T-cell (primary cell): ENCODE results near the gene CARD14. TPM values are rescaled to one million over a fixed set of nuclear protein-coding genes. Genes with fewer than 3 reads are reported as not detected.
"Not testable (repeated sequence)": the region's sequence is repeated elsewhere in the genome, so short reads cannot be mapped to it uniquely, and the experiment has no call there.

Experiments
- ATAC-seq, 4 experiments: fragments of 200-7000 bp in 3 of 4; fragments of 150-1000 bp in 1 of 4; cut with Tn5 transposase; replicated peaks in 1 of 4; 1 replicate in 3 of 4; 2 replicates in 1 of 4; pipeline ENCODE4 v1.10.0; 2021; ENCODE audit warnings: moderate library complexity in 3 of 4, mild to moderate bottlenecking in 2 of 4, moderate number of reproducible peaks in 1 of 4
- CTCF ChIA-PET, 2 donors: fragments of 300-600 bp; sonication (Branson Sonifier 250); formaldehyde crosslinking; loops; one replicate each; lab custom pipeline; 2022; ENCODE audit warnings: antibody characterized with exemption in 2 of 2; lab: Charles Lee
- POLR2A ChIA-PET, 2 donors: fragments of 300-600 bp; sonication (Branson Sonifier 250); formaldehyde crosslinking; loops; one replicate each; lab custom pipeline; 2022; ENCODE audit warnings: antibody characterized with exemption in 2 of 2; lab: Charles Lee
- DNase-seq, 35 experiments: peaks; one replicate each; pipeline versions ENCODE4 v3.0.0 to v3.0.0-alpha.2; 2013 to 2023
- H3K27ac ChIP-seq: one replicate; pipeline ENCODE4 v1.5.1; 2013; ENCODE audit warnings: low read length
- H3K27me3 ChIP-seq, 2 experiments: replicated peaks in 1 of 2; 1 replicate in 1 of 2; 2 replicates in 1 of 2; pipeline versions ENCODE4 v1.6.1 to v1.7.0; 2013; ENCODE audit warnings: low read length in 1 of 2, mixed read lengths in 1 of 2; ENCODE audit not compliant: control insufficient read depth in 2 of 2, insufficient read depth in 2 of 2; ENCODE audit errors: extremely low read depth in 1 of 2
- H3K36me3 ChIP-seq, 2 donors: 1 replicate in 1 of 2; 2 replicates in 1 of 2; pipeline versions ENCODE4 v1.6.1 to v1.7.0; 2013; ENCODE audit warnings: low read length in 1 of 2; ENCODE audit not compliant: control insufficient read depth in 2 of 2, insufficient read depth in 1 of 2; ENCODE audit errors: extremely low read depth in 1 of 2
- H3K4me1 ChIP-seq, 2 experiments: 1 replicate in 1 of 2; 2 replicates in 1 of 2; pipeline versions ENCODE4 v1.6.1 to v1.7.0; 2013; ENCODE audit warnings: low read length in 2 of 2, mixed read lengths in 1 of 2; ENCODE audit not compliant: insufficient read depth in 2 of 2, control insufficient read depth in 1 of 2; ENCODE audit errors: extremely low read depth in 1 of 2
- H3K4me3 ChIP-seq, 2 donors: 1 replicate in 1 of 2; 2 replicates in 1 of 2; pipeline versions ENCODE4 v1.5.1 to v1.7.0; 2013; ENCODE audit warnings: mild to moderate bottlenecking in 2 of 2, low read length in 1 of 2, moderate library complexity in 1 of 2; ENCODE audit not compliant: control insufficient read depth in 1 of 2; ENCODE audit errors: extremely low read depth in 1 of 2
- H3K9me3 ChIP-seq: 2 replicates; pipeline ENCODE4 v1.7.0; 2013
- H3K27ac Mint-ChIP-seq, 2 donors: one replicate each; pipeline ENCODE4 v1.8.0; 2020 to 2021; ENCODE audit warnings: mild to moderate bottlenecking in 2 of 2, mixed read lengths in 2 of 2
- H3K27me3 Mint-ChIP-seq, 2 donors: one replicate each; pipeline ENCODE4 v1.8.0; 2021 to 2022; ENCODE audit warnings: mixed read lengths in 2 of 2
- H3K36me3 Mint-ChIP-seq: one replicate; pipeline ENCODE4 v1.8.0; 2021; ENCODE audit warnings: mixed read lengths
- H3K4me1 Mint-ChIP-seq, 3 donors: one replicate each; pipeline ENCODE4 v1.8.0; 2020 to 2022; ENCODE audit warnings: mixed read lengths in 3 of 3, mild to moderate bottlenecking in 1 of 3
- H3K4me3 Mint-ChIP-seq, 3 donors: one replicate each; pipeline ENCODE4 v1.8.0; 2020 to 2022; ENCODE audit warnings: mild to moderate bottlenecking in 3 of 3, mixed read lengths in 3 of 3, moderate library complexity in 3 of 3
- H3K9me3 Mint-ChIP-seq, 3 donors: one replicate each; pipeline ENCODE4 v1.8.0; 2020 to 2022; ENCODE audit warnings: mixed read lengths in 3 of 3
- WGBS: methylation state at CpG from one replicate; pipeline ENCODE4 v1.1.5; 2013; ENCODE audit warnings: missing lambda C conversion rate; ENCODE audit not compliant: insufficient coverage; 5-methylcytosine and 5-hydroxymethylcytosine counted together
- total RNA-seq, 35 experiments: library from RNA in 6 of 35; stranded (reverse) in 6 of 35; fragments of 120-200 nt in 1 of 35; gene quantifications; one replicate each; pipeline versions ENCODE4 v1.2.1 to v1.2.4 and lab custom pipeline; 2013 to 2026

The CARD14 gene
- total RNA-seq, 5 donors from 2014 or later (not counting 1 experiment from before 2014, with no cell fraction given), result 0.06 to 0.10 TPM; not detected in 3

GRCh38 chr17:80237386-80237785 is 67.6 kb downstream of the CARD14 start:
- H3K4me3 Mint-ChIP-seq, result no peak overlapping the region
- no peak for ATAC-seq
- no peak for DNase-seq
- Histone ChIP-seq H3K4me3 (no peak overlapping the region), H3K9me3 (no peaks in the 10 kb centered on the region), H3K36me3 (peaks cover 4 to 54% of the 10 kb centered on the region in 2 donors), H3K27ac (no peak overlapping the region), H3K4me1 (no peaks in the 10 kb centered on the region), H3K27me3 (no peaks in the 10 kb centered on the region)
- no peaks in the 10 kb centered on the region for H3K4me1 Mint-ChIP-seq
- H3K9me3 Mint-ChIP-seq, result peaks cover 4 to 14% (median 6%) of the 10 kb centered on the region in 3 donors
- 89% methylated on average over 6 of the region's 10 CpGs for WGBS
- H3K36me3 Mint-ChIP-seq, result peaks cover 55% of the 10 kb centered on the region
- ChIA-PET POLR2A (no interaction called here), CTCF (interaction anchor here in 1 of 2 donors (1.0 kb wide), 1 partner anchor 41 kb away, joined by 3 read pairs; no protein-coding TSS in a partner anchor)
- H3K27me3 Mint-ChIP-seq, result no peaks in the 10 kb centered on the region
- H3K27ac Mint-ChIP-seq, result no peak overlapping the region

GRCh38 chr17:80242505-80242904 is 72.7 kb downstream of the CARD14 start:
- H3K27me3 ChIP-seq, result no peaks in the 10 kb centered on the region
- H3K4me3 Mint-ChIP-seq, result no peak overlapping the region
- ChIA-PET CTCF (no interaction called here), POLR2A (no interaction called here)
- DNase-seq (no peak), ATAC-seq (no peak)
- H3K9me3 ChIP-seq, result no peaks in the 10 kb centered on the region
- H3K27ac ChIP-seq, result no peak overlapping the region
- no peak overlapping the region for H3K27ac Mint-ChIP-seq
- H3K4me1 Mint-ChIP-seq, result no peaks in the 10 kb centered on the region
- peaks cover 7 to 41% of the 10 kb centered on the region in 2 donors for H3K36me3 ChIP-seq
- H3K4me3 ChIP-seq, result no peak overlapping the region
- WGBS, result 96% methylated on average over 11 of the region's 14 CpGs
- peaks cover 38% of the 10 kb centered on the region for H3K36me3 Mint-ChIP-seq
- no peaks in the 10 kb centered on the region for H3K27me3 Mint-ChIP-seq
- no peaks in the 10 kb centered on the region for H3K4me1 ChIP-seq
- H3K9me3 Mint-ChIP-seq, result no peaks in the 10 kb centered on the region

- Histone ChIP-seq H3K4me1 (no peaks in the 10 kb centered on the region), H3K9me3 (no peaks in the 10 kb centered on the region), H3K4me3 (no peak overlapping the region), H3K27ac (no peak overlapping the region), H3K36me3 (peaks cover 7 to 28% of the 10 kb centered on the region in 2 donors), H3K27me3 (no peaks in the 10 kb centered on the region)
- ChIA-PET CTCF (no interaction called here), POLR2A (no interaction called here)
- H3K4me1 Mint-ChIP-seq, result no peaks in the 10 kb centered on the region
- H3K9me3 Mint-ChIP-seq, result no peaks in the 10 kb centered on the region
- no peaks in the 10 kb centered on the region for H3K27me3 Mint-ChIP-seq
- ATAC-seq, result no peak
- no peak overlapping the region for H3K4me3 Mint-ChIP-seq
- no peak overlapping the region for H3K27ac Mint-ChIP-seq
- 93% methylated on average over 18 of the region's 26 CpGs for WGBS
- DNase-seq, result no peak
- H3K36me3 Mint-ChIP-seq, result peaks cover 29% of the 10 kb centered on the region
Measured at GRCh38 chr17:80243526-80244433, 74.0 kb downstream of the CARD14 start.

GRCh38 chr17:80244448-80244847 is 74.6 kb downstream of the CARD14 start:
- H3K27ac Mint-ChIP-seq, ATAC-seq, H3K9me3 ChIP-seq, H3K4me1 Mint-ChIP-seq, H3K4me1 ChIP-seq, CTCF ChIA-PET, H3K9me3 Mint-ChIP-seq, H3K27ac ChIP-seq, H3K4me3 ChIP-seq, POLR2A ChIA-PET, H3K27me3 ChIP-seq, H3K4me3 Mint-ChIP-seq, H3K27me3 Mint-ChIP-seq, DNase-seq: not testable (repeated sequence)
- peaks cover 29% of the 10 kb centered on the region for H3K36me3 Mint-ChIP-seq
- H3K36me3 ChIP-seq, result peaks cover 7 to 27% of the 10 kb centered on the region in 2 donors
- 93% methylated on average over 3 of the region's 6 CpGs for WGBS

GRCh38 chr17:80244871-80245509 is 75.2 kb downstream of the CARD14 start:
- Histone ChIP-seq H3K4me1 (no peaks in the 10 kb centered on the region), H3K9me3 (no peaks in the 10 kb centered on the region), H3K27ac (no peak overlapping the region), H3K36me3 (peaks cover 7 to 27% of the 10 kb centered on the region in 2 donors), H3K27me3 (no peaks in the 10 kb centered on the region), H3K4me3 (no peak overlapping the region)
- Mint-ChIP-seq H3K36me3 (peaks cover 27% of the 10 kb centered on the region), H3K27ac (no peak overlapping the region), H3K4me3 (no peak overlapping the region), H3K9me3 (no peaks in the 10 kb centered on the region), H3K27me3 (no peaks in the 10 kb centered on the region), H3K4me1 (no peaks in the 10 kb centered on the region)
- ChIA-PET POLR2A (no interaction called here), CTCF (no interaction called here)
- ATAC-seq (no peak), DNase-seq (no peak)
- WGBS, result 92% methylated on average over 22 of the region's 22 CpGs

GRCh38 chr17:80245566-80246265 is 75.9 kb downstream of the CARD14 start:
- POLR2A ChIA-PET, result no interaction called here

More at GRCh38 chr17:80245566-80246265, 75.9 kb downstream of the CARD14 start:
- Mint-ChIP-seq H3K4me1 (no peaks in the 10 kb centered on the region), H3K36me3 (peaks cover 24% of the 10 kb centered on the region), H3K27ac (no peak overlapping the region), H3K27me3 (no peaks in the 10 kb centered on the region), H3K4me3 (no peak overlapping the region), H3K9me3 (no peaks in the 10 kb centered on the region)
- no peak overlapping the region for H3K27ac ChIP-seq
- no peak for DNase-seq
- CTCF ChIA-PET, result no interaction called here
- H3K4me3 ChIP-seq, result no peak overlapping the region
- no peaks in the 10 kb centered on the region for H3K27me3 ChIP-seq
- no peaks in the 10 kb centered on the region for H3K4me1 ChIP-seq
- 90% methylated on average over 14 of the region's 27 CpGs for WGBS
- H3K9me3 ChIP-seq, result no peaks in the 10 kb centered on the region
- no peak for ATAC-seq
- H3K36me3 ChIP-seq, result peaks cover 7 to 27% of the 10 kb centered on the region in 2 donors
